ENCODE data around the gene SHC3. TPM values are rescaled to one million over a fixed set of nuclear protein-coding genes. Genes with fewer than 3 reads are reported as not detected.

Gene SHC3
- total RNA-seq, 2 donors from 2014 or later, result not detected

DNA sequence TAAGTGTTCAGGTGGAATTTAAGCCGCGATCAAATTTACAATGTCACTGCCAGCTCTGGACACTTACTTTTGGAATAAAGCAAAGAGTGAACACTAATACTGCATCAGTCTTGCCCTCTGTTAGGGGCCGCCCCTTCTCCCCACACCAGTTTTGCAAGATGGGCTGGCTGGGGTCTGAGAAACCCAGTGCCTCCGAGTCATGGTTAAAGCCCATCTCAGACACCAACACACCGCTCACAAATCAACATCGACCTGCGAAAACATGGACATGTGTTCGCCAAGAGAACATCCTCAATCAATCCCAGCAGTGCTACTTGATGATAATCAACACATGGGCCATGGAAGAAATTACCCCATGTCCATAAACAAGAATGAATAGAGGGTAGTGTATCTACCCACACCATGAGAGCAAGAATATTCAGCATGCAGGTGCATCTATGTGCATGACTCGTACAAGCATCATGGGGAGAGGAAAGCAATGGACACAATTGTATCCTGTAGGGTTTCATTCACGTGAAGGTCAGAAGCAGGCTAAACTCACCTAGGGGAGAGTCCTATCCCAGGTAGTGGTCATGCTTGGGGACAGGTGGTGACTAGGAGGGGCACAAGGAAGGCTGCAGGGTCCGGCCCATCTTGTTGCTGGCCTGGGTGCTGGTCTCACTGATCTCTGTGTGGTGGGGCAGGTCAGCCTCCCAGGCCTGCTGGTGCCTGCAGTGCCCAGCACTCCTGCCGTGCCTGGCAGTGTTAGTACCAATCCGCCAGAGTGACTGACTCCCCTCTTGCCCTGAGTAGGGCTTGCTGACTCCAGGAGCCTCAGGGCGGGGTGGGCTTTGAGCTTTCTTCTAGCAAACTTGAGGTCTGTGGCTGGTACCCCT lies 182.3 kb downstream of the SHC3 start:
- Mint-ChIP-seq H3K27ac (no peak overlapping the region), H3K4me3 (no peak overlapping the region), H3K4me1 (ENCODE audit: low read depth in 2 of 2) (peaks cover 0 to 4% of the 10 kb centered on the region in 2 donors), H3K36me3 (no peaks in the 10 kb centered on the region), H3K27me3 (peaks cover 29 to 33% of the 10 kb centered on the region in 2 donors), H3K9me3 (no peaks in the 10 kb centered on the region)
- peak in 1 of 2 donors; percentile 34 for ATAC-seq
- DNase-seq (ENCODE audit: low spot score), result no peak

DNA sequence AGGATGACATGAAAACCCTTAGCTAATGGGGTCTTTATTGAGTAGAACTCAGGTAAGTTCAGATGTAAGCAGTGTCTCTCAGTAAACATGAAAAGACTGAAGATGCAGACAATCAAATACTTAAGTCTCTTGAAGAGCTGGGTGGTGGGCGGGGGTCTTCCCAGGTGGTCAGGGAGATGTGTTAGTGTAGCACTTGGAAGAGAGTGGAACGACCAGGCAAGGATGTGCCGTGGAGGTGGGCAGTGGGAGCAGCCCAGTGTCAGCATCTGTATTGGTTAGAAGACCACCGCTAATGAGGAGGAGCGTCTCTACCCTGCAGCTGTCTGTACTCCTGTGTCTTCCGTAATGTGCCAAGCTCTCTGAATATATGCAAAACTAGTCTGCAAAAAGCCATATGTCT lies 183.0 kb downstream of the SHC3 start:
- DNase-seq (ENCODE audit: low spot score), result no peak
- H3K27ac Mint-ChIP-seq, result no peak overlapping the region

DNA sequence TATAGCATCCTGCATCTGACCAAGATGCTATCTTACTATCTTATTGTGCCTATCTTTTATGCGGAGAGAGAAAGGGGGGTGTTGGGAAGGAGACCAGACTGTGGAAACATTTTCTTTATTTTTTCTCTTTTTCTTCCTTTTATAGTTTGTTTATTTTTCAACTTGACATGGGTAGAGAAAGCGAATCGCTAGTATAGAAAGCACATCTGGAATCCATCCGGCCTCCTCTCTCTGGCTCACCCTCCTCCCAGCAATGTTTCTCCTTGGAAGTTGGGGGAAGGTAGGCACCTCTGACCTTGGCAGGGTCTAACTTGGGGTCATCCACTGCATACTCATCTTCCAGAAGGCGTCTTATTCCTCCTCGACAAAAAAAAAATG lies 183.4 kb downstream of the SHC3 start:
- no peaks in the 10 kb centered on the region for H3K9me3 Mint-ChIP-seq
- no peaks in the 10 kb centered on the region for H3K36me3 Mint-ChIP-seq
- no peak overlapping the region for H3K27ac Mint-ChIP-seq
- no peak overlapping the region for H3K4me3 Mint-ChIP-seq
- peaks cover 34 to 39% of the 10 kb centered on the region in 2 donors for H3K27me3 Mint-ChIP-seq
- no peak for ATAC-seq
- no peak for DNase-seq (ENCODE audit: low spot score)
- no peaks in the 10 kb centered on the region for H3K4me1 Mint-ChIP-seq (ENCODE audit: low read depth in 2 of 2)

More for the DNA sequence above, 183.0 kb downstream of the SHC3 start:
- Mint-ChIP-seq H3K4me1 (ENCODE audit: low read depth in 2 of 2) (no peaks in the 10 kb centered on the region), H3K4me3 (no peak overlapping the region), H3K27me3 (peaks cover 29 to 35% of the 10 kb centered on the region in 2 donors), H3K9me3 (no peaks in the 10 kb centered on the region), H3K36me3 (no peaks in the 10 kb centered on the region)
- no peak for ATAC-seq

DNA sequence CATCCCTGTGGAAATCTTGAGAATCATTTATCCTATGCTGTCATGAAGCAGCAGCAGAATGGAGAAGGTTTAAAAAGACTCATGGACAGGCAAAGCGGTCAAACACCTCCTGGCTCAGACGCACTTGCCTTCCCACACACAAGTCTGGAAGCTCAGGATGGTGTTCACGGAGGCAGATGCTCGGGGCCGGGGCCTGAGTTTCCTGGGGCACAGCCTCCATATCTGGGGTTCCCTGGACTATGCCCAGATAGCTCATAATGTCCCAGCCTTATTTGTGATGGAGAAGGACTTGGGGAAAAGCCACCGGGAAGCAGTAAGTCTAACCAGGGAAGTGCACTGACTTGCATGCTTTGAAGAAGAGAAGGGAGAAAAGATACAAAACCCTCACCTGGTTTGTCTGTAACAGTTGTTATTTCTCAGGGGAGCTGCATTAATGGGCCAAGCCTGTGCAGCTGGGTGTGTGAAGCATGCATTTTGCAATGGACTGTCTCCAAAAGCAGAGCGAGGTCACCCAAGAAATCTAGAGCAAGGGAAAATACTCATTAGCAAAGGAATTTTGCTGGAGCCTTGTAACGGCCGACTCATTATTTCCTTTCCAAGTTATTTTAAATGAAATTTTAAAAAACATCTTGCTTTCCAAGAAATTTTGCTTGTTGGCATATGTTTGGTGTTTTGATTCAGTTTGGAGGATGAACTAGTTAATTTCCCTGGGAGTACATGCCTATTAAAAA lies 184.0 kb downstream of the SHC3 start:
- H3K27me3 Mint-ChIP-seq, result peaks cover 36 to 45% of the 10 kb centered on the region in 2 donors

DNA sequence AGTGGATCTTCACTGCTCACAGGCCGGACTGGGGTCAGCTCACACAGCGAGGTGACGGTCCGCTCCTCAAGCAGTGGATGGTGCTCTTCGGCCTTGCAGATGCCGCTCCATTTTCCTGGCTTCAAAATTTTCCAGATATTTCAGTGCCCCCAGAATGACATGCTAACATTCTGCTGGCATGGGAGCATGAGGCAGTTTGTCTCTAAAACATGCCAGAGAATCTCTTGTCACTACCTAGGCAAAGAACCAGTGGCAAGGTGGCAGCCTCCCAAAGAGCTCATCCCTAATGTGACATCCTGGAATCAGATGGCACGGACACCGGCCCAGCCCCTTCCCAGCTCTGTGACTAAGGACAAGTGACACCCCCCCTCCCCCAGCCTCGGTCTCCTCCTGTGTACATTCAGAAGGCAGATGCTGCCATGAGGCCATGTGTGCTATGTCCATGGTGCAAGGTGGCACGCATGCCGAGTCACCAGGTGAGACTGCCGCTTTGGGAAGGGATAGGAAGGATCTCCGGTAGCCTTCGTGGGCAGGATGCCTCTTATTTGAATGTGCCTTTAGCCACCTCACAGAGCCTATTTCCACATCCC lies 184.7 kb downstream of the SHC3 start:
- H3K27ac Mint-ChIP-seq, result no peak overlapping the region
- no peak for DNase-seq (ENCODE audit: low spot score)
- H3K9me3 Mint-ChIP-seq, result no peaks in the 10 kb centered on the region
- no peaks in the 10 kb centered on the region for H3K36me3 Mint-ChIP-seq
- ATAC-seq, result no peak
- peaks cover 42 to 48% of the 10 kb centered on the region in 2 donors for H3K27me3 Mint-ChIP-seq
- no peak overlapping the region for H3K4me3 Mint-ChIP-seq
- peaks cover 7 to 9% of the 10 kb centered on the region in 2 donors for H3K4me1 Mint-ChIP-seq (ENCODE audit: low read depth in 2 of 2)

More for the DNA sequence above, 184.0 kb downstream of the SHC3 start:
- DNase-seq (ENCODE audit: low spot score), result no peak
- Mint-ChIP-seq H3K4me1 (ENCODE audit: low read depth in 2 of 2) (peaks cover under 1 to 3% of the 10 kb centered on the region in 2 donors), H3K9me3 (no peaks in the 10 kb centered on the region), H3K4me3 (no peak overlapping the region), H3K36me3 (no peaks in the 10 kb centered on the region), H3K27ac (no peak overlapping the region)
- no peak for ATAC-seq

DNA sequence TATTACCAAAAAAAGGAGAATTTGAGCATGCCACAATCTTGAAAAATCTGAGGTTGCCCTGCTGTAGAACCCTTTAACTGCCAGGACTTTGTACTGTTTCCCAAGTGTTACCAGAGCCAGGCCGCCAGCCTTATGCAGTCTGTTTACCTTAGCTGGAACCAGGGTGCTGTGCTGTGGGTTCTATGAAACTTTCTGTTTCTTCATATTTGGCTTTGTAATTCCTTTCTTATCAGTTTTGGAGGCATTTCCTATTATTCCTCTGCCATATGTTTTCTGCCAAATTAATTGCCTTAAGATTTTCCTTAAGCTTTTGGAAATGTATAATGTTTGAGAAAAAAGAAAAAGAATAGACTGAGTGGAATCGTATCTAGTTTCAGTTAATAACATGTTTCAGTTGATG lies 185.3 kb downstream of the SHC3 start:
- Mint-ChIP-seq H3K27me3 (peaks cover 47 to 54% of the 10 kb centered on the region in 2 donors), H3K9me3 (no peaks in the 10 kb centered on the region), H3K27ac (no peak overlapping the region), H3K4me3 (no peak overlapping the region), H3K36me3 (no peaks in the 10 kb centered on the region), H3K4me1 (ENCODE audit: low read depth in 2 of 2) (peaks cover 9 to 12% of the 10 kb centered on the region in 2 donors)
- DNase-seq (ENCODE audit: low spot score) (no peak), ATAC-seq (no peak)

DNA sequence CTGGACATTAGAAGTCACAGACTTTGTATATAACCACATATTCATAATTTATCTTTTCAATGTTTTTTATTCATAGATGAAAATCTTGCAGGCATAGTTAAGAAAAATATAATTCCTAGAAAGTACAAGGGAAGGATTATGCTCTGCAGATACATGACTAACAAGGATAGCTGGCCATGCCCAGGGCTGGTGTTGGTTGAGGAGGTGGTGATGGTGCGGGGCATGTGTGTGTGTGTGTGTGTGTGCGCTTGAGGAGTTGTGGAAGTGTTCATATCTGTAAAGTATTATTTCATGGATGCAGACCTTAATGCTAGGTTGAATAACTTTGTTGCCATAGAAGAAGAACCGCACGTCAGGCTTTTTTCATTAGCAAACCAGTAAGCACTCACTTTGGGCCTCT lies 186.1 kb downstream of the SHC3 start:
- no peak for ATAC-seq
- Mint-ChIP-seq H3K36me3 (no peaks in the 10 kb centered on the region), H3K4me1 (ENCODE audit: low read depth in 2 of 2) (peaks cover 9 to 12% of the 10 kb centered on the region in 2 donors), H3K9me3 (no peaks in the 10 kb centered on the region), H3K27ac (no peak overlapping the region), H3K4me3 (no peak overlapping the region), H3K27me3 (peaks cover 49 to 60% of the 10 kb centered on the region in 2 donors)
- no peak for DNase-seq (ENCODE audit: low spot score)

DNA sequence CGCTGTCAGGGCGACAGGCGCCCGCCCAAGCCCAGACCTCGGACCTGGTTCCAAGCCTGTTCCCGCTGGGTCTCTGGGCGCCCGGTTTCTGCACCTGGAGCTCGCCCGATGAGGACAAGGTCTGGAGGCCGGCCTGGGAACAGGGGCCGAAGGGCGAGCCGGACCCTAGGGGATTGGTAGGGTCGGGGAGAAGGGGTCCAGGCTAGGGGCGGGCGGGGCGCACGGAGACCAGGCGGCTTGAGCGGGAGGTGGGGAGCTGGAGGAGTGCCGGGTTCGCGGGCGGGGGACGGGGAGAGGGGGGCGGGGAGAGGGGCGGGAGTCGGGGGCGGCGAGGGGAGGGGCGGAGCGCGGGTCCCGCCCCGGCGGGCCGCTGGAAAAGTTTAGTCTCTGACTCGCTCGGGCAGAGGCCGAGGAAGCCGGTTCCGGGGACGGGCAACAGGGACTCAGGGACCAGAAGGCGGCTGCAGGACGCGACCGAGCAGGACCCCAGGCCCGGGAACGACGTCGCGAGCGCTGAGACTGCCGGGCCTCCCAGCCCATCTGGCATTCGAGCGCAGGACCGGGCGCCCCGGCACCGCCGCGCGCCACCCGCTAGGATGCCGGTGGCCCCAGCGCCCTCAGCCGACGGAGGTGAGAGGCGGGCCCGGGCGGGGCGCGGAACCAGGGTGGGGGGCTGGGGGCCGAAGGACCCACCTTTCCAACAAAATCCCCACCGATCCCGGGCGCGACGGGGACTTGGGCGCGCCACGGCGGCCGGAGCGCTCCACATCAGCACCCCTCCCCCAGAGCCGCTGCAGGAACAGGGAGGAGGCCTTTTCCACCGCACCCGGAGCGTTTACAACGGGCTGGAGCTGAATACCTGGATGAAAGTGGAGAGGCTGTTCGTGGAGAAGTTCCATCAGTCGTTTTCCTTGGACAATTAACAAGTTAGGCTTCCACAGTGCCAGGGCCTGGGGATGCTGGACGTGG lies 187.3 kb downstream of the SHC3 start, which contains the start of gene S1PR3:
Gene S1PR3 (plus strand): TSS at position 403 of the 969 bp plus-strand sequence. CDS start 9,733 bp downstream, outside the sequence.
- DNase-seq (ENCODE audit: low spot score), result no peak
- peaks cover 55 to 71% of the 10 kb centered on the region in 2 donors for H3K27me3 Mint-ChIP-seq
- H3K4me1 Mint-ChIP-seq (ENCODE audit: low read depth in 2 of 2), result peaks cover 9 to 12% of the 10 kb centered on the region in 2 donors
- no peak for ATAC-seq
- no peaks in the 10 kb centered on the region for H3K9me3 Mint-ChIP-seq
- H3K27ac Mint-ChIP-seq, result no peak within 1 kb of the TSS
- no peaks in the 10 kb centered on the region for H3K36me3 Mint-ChIP-seq
- H3K4me3 Mint-ChIP-seq, result no peak within 1 kb of the TSS

DNA sequence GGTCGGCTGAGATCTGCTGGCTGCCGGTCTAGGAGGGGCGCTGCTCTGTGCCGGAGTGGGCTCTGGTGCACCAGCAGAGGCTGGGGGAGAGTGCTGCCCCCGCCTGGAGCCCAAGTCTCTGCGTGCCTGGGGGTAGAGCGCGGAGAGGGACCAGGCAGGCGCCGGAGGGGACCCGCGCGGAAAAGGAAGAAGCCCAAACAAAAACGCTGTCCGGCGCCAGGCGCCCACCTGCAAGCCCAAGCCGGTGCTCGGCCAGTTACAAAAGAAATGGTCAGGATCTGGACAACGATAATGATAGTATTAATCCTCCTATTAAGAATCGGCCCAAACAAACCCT lies 187.9 kb downstream of the SHC3 start:
- Mint-ChIP-seq H3K9me3 (no peaks in the 10 kb centered on the region), H3K36me3 (no peaks in the 10 kb centered on the region), H3K27me3 (peaks cover 62 to 78% of the 10 kb centered on the region in 2 donors), H3K27ac (no peak overlapping the region), H3K4me1 (ENCODE audit: low read depth in 2 of 2) (peaks cover 9 to 12% of the 10 kb centered on the region in 2 donors), H3K4me3 (no peak overlapping the region)
- ATAC-seq (no peak), DNase-seq (ENCODE audit: low spot score) (no peak)

DNA sequence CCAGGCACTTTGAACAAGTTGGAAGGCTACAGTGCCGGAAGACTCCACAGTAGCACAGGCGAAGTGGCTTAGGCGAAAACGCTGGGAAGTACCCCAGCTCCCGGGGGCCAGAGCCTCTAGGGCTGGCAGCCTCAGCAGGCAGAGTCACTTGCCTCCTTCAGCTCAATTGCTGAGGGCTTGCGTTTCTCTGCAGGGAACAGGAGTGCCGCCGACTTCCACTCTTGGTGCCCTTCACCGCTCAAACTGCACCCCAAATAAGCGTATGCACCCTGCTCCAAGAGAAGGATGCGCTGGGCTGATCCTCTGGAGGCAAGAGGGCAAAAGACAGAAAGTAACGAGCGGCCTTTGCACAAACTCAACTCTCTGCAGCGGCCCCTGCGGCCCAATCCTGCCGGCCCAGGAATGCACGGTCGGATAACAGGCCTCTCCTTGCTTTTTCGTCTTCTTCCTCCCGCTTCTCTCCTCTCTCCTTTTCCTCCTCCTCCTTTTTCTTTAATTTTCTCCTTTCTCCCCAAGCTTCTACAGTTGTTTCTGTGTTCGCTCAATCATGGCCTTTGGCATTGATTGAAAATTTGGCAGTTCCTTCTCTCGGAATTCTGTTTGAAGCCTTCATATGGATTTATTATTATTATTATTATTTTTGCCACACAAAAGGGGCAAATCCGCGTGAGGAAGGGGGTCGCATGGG lies 188.4 kb downstream of the SHC3 start:
- peaks cover 61 to 80% of the 10 kb centered on the region in 2 donors for H3K27me3 Mint-ChIP-seq
- H3K36me3 Mint-ChIP-seq, result no peaks in the 10 kb centered on the region
- peaks cover 9 to 12% of the 10 kb centered on the region in 2 donors for H3K4me1 Mint-ChIP-seq (ENCODE audit: low read depth in 2 of 2)
- no peaks in the 10 kb centered on the region for H3K9me3 Mint-ChIP-seq
- ATAC-seq (no peak), DNase-seq (ENCODE audit: low spot score) (no peak)
- no peak overlapping the region for H3K27ac Mint-ChIP-seq
- no peak overlapping the region for H3K4me3 Mint-ChIP-seq

DNA sequence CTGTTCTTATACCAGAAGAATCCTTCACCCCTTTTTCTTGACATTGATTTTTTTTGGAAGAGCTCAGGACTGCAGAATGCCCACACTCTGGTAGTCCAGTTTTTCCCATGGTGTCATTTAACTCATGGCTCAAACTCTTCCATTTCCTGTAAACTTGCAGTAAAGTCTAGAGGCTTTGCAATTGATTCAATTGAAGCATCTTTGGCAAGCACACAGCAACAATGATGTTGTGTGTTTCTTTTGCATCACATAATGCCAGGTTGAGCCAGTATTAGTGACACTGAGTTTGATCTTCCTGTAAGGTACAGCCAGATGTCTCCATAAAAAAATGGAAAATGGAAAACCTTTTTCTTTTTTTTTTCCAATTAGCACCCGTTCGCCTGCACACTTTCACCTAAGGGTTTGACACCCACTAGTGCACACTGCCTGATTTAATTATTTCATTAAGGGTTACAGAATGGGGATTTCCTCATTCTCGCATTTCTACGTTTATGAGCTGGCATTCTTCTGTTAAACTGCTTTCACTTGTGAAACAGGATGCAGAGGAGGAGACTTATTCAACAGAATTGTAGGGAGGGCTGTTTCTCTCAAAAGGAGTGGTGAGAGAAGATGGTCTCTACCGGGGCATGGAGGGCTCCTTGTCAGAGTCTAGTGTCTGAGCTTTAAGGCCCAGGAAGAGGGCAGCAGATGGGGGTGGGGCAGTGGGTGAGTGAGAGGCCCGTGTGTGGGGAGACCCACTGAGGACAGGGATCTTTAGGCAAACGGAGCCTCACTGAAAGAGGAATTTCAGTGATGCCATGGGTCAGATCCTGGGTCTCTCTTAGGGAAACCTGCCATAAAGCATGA lies 189.6 kb downstream of the SHC3 start:
- no peaks in the 10 kb centered on the region for H3K9me3 Mint-ChIP-seq
- peaks cover 57 to 81% of the 10 kb centered on the region in 2 donors for H3K27me3 Mint-ChIP-seq
- H3K4me3 Mint-ChIP-seq, result no peak overlapping the region
- H3K27ac Mint-ChIP-seq, result no peak overlapping the region
- H3K36me3 Mint-ChIP-seq, result no peaks in the 10 kb centered on the region
- DNase-seq (ENCODE audit: low spot score) (no peak), ATAC-seq (peak; percentile 82 to 83)
- H3K4me1 Mint-ChIP-seq (ENCODE audit: low read depth in 2 of 2), result peaks cover 9 to 12% of the 10 kb centered on the region in 2 donors

DNA sequence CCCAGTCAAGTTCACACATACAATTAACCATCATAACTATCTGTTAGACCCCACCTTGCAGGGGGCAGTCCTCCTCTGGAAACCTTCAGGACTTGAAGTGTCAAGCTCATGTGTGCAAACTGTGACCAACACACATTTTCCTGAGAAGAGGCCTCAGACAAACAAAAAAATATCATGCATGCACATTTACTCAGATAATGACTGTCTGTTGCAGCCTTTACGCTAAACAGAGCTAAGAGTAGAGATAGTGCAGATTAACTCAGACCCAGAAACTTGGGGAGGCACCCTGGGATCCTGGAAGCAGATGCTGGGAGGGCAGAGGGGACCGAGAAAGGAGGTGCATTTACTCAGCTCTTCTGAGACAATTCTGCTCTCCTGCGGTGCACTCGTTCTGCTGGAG lies 191.0 kb downstream of the SHC3 start:
- no peak overlapping the region for H3K27ac Mint-ChIP-seq
- no peak for DNase-seq (ENCODE audit: low spot score)
- no peak for ATAC-seq
- H3K27me3 Mint-ChIP-seq, result peaks cover 52 to 79% of the 10 kb centered on the region in 2 donors
- no peaks in the 10 kb centered on the region for H3K36me3 Mint-ChIP-seq
- no peak overlapping the region for H3K4me3 Mint-ChIP-seq
- no peaks in the 10 kb centered on the region for H3K9me3 Mint-ChIP-seq
- peaks cover 9 to 12% of the 10 kb centered on the region in 2 donors for H3K4me1 Mint-ChIP-seq (ENCODE audit: low read depth in 2 of 2)
